ENCODE results near the gene C6orf47. TPM values are rescaled to one million over a fixed set of nuclear protein-coding genes. Genes with fewer than 3 reads are reported as not detected.

The C6orf47 gene
- polyA plus RNA-seq, 1 donor from 2014 or later, result 17.2 TPM

DNA sequence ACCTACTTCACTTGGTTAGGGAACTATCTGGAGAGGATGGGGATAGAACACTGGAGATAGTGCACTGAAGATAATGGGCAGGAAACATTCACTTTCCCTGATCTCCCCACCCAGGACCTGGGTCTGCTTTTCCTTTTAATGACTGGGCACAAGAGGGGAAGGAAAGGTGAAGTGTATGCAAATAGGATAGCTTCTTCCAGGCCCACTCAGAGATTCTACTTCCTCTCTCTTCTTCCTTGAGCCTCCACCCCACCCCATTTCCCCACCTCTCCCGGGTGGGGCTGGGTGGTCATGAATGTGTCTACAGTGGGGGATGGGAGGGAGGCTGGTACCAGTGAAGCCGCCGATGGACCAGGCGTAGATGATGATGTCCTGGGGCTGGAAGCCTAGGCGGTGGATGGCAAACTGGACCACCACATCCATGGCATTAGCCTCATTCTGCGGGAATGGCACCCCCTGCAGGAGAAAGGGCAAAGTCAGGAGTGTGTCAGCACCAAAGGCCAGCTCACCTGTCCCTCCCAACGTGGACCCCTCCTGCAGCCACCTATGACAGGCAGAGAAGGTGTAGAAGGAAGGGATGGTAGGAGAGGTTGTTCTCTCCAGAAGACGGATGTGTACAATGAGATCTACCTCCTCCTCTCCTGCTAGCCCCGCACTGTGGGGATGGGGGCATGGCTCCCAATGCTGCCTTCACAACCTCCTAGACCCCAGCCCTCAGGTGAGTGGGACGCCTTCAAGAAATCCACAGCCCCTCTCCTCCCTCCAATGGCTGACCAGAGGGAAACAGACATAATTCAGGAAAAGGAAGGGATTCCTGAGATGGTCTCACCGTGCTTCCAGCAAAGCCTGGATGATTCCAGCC is 28.9 kb upstream of the C6orf47 start:
- no peak overlapping the region for H3K27ac ChIP-seq (ENCODE audit: low read length)
- TF ChIP-seq SMC3 (conservative IDR thresholded peaks at IDR 0.05; ENCODE audit: poor library complexity), result no peak
- TF ChIP-seq MXI1 (conservative IDR thresholded peaks at IDR 0.05; ENCODE audit: poor library complexity, severe bottlenecking), result no peak
- no peak for TF ChIP-seq POLR2AphosphoS5 (IDR thresholded peaks at IDR 0.05)
- no peak for TF ChIP-seq EZH2 (IDR thresholded peaks at IDR 0.05; ENCODE audit: borderline replicate concordance, insufficient read depth, low read length, poor library complexity, severe bottlenecking)
- no peak for TF ChIP-seq RAD21 (conservative IDR thresholded peaks at IDR 0.05)
- TF ChIP-seq EP300 (conservative IDR thresholded peaks at IDR 0.05; ENCODE audit: poor library complexity, severe bottlenecking), result no peak
- TF ChIP-seq CTCF (IDR thresholded peaks at IDR 0.05; ENCODE audit: poor library complexity, severe bottlenecking), result no peak
- H3K9ac ChIP-seq (ENCODE audit: low read length), result no peak overlapping the region
- no peaks in the 10 kb centered on the region for H3K27me3 ChIP-seq (ENCODE audit: insufficient read depth, low read depth, low read length)
- H4K20me1 ChIP-seq (ENCODE audit: insufficient read depth), result no peaks in the 10 kb centered on the region
- no peaks in the 10 kb centered on the region for H3K9me3 ChIP-seq (ENCODE audit: low read length)
- H3K79me2 ChIP-seq (replicated peaks; ENCODE audit: insufficient read depth, low read length), result no peaks in the 10 kb centered on the region
- no peaks in the 10 kb centered on the region for H3K36me3 ChIP-seq (ENCODE audit: insufficient read depth, low read length)
- H3K9me2 ChIP-seq (ENCODE audit: insufficient read depth, low read length), result no peaks in the 10 kb centered on the region
- no peaks in the 10 kb centered on the region for H3F3A ChIP-seq (ENCODE audit: insufficient read depth, low read length, poor library complexity, severe bottlenecking)
- H3K4me3 ChIP-seq (ENCODE audit: low read length), result no peak overlapping the region
- no peak overlapping the region for H2AFZ ChIP-seq (ENCODE audit: low read depth, low read length)
- H3K4me2 ChIP-seq (ENCODE audit: low read length), result no peak overlapping the region

DNA sequence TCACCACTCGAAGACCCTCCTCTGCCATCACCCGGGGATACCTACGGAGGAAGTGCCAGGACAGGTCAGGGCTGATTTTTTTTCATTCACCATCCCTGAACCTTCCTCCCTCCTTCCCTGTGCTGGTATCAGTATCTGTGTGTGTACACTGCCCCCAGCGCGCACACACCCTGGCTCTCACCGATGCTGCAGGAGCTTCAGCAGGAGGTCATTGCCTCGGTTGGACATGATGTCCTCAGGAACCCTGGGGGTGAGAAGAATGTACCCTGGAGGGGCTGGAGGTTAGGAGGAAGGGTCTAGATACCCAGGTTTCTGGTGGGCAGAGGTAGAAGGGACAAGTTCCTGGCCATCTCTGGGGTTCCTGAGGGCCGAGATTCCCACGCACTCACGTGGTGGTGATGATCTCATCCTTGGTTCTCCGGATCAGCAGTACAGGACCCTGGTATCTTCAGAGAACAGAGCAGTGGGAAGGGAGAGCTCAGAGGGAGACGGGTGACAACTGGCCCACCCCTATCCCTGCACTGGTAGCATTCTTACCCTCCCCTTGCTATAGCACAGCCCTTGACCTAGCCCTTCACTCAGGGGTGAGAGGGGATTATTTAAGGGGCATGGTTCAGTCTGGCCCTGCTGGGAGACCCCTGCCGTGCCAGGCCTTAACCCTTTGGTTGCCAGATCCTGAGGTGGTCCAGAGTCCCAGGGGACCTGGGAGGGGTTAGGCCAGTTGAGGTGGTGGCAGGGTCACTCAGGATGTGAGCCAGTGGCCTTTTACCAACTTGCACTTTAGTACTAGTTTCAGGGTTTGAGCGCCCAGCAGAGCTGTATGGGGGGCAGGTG is 27.5 kb upstream of the C6orf47 start:
- Histone ChIP-seq H2AFZ (ENCODE audit: low read depth, low read length) (no peak overlapping the region), H3K27me3 (ENCODE audit: insufficient read depth, low read depth, low read length) (no peaks in the 10 kb centered on the region), H3K79me2 (replicated peaks; ENCODE audit: insufficient read depth, low read length) (no peaks in the 10 kb centered on the region), H3K36me3 (ENCODE audit: insufficient read depth, low read length) (peaks cover 4% of the 10 kb centered on the region), H3K27ac (ENCODE audit: low read length) (no peak overlapping the region), H3K9me3 (ENCODE audit: low read length) (no peaks in the 10 kb centered on the region), H3K4me3 (ENCODE audit: low read length) (no peak overlapping the region), H3K9ac (ENCODE audit: low read length) (no peak overlapping the region), H3K4me2 (ENCODE audit: low read length) (no peak overlapping the region), H4K20me1 (ENCODE audit: insufficient read depth) (no peaks in the 10 kb centered on the region), H3K9me2 (ENCODE audit: insufficient read depth, low read length) (no peaks in the 10 kb centered on the region), H3F3A (ENCODE audit: insufficient read depth, low read length, poor library complexity, severe bottlenecking) (no peaks in the 10 kb centered on the region)
- no peak for TF ChIP-seq EZH2 (IDR thresholded peaks at IDR 0.05; ENCODE audit: borderline replicate concordance, insufficient read depth, low read length, poor library complexity, severe bottlenecking)
- no peak for TF ChIP-seq SMC3 (conservative IDR thresholded peaks at IDR 0.05; ENCODE audit: poor library complexity)
- no peak for TF ChIP-seq MXI1 (conservative IDR thresholded peaks at IDR 0.05; ENCODE audit: poor library complexity, severe bottlenecking)
- TF ChIP-seq REST (IDR thresholded peaks at IDR 0.05; ENCODE audit: borderline replicate concordance), result no peak
- TF ChIP-seq TAF1 (IDR thresholded peaks at IDR 0.05; ENCODE audit: low read depth), result no peak
- TF ChIP-seq CTCF (IDR thresholded peaks at IDR 0.05; ENCODE audit: poor library complexity, severe bottlenecking), result no peak
- TF ChIP-seq EP300 (conservative IDR thresholded peaks at IDR 0.05; ENCODE audit: poor library complexity, severe bottlenecking), result no peak
- TF ChIP-seq POLR2AphosphoS5 (IDR thresholded peaks at IDR 0.05), result no peak
- no peak for TF ChIP-seq RAD21 (conservative IDR thresholded peaks at IDR 0.05)

Measured in neural cell (in vitro differentiated cells).